MCF 10A (cell line): ENCODE measurements around the gene DNAJC11. TPM values are rescaled to one million over a fixed set of nuclear protein-coding genes. Genes with fewer than 3 reads are reported as not detected.
"Not testable (repeated sequence)": the region's sequence is repeated elsewhere in the genome, so short reads cannot be mapped to it uniquely, and the experiment has no call there.

Experiments used
- BruUV-seq: library from RNA; stranded (reverse); fragments of 400-500 nt; replicated peaks from 2 replicates; lab custom pipeline; 2021; lab: Mats Ljungman, UMichigan
- CTCF ChIA-PET: fragments of 300-600 bp; sonication (Branson Sonifier 250); formaldehyde crosslinking; extraction: SDS; loops from one replicate; lab custom pipeline; 2021; ENCODE audit warnings: antibody characterized with exemption, inconsistent platforms; lab: Yijun Ruan, JAX
- POLR2A ChIA-PET: fragments of 300-600, 350-650 bp; sonication (Branson Sonifier 250); formaldehyde crosslinking; extraction: SDS; loops from one replicate; lab custom pipeline; 2020; ENCODE audit warnings: antibody characterized with exemption, inconsistent platforms; lab: Yijun Ruan, JAX
- DNase-seq: peaks from one replicate; pipeline ENCODE4 v3.0.0-alpha.2; 2018; ENCODE audit not compliant: unreplicated experiment
- H3K27ac Mint-ChIP-seq: one replicate; pipeline ENCODE4 v1.8.0; 2022; ENCODE audit warnings: mild to moderate bottlenecking, low read depth, mixed read lengths; ENCODE audit not compliant: unreplicated experiment
- H3K27me3 Mint-ChIP-seq: one replicate; pipeline ENCODE4 v1.8.0; 2022; ENCODE audit warnings: mixed read lengths; ENCODE audit not compliant: insufficient read depth, unreplicated experiment
- H3K36me3 Mint-ChIP-seq: one replicate; pipeline ENCODE4 v1.8.0; 2022; ENCODE audit warnings: mild to moderate bottlenecking, moderate library complexity, mixed read lengths; ENCODE audit not compliant: insufficient read depth, unreplicated experiment
- H3K4me1 Mint-ChIP-seq: one replicate; pipeline ENCODE4 v1.8.0; 2022; ENCODE audit warnings: mixed read lengths; ENCODE audit not compliant: insufficient read depth, unreplicated experiment
- H3K4me3 Mint-ChIP-seq: one replicate; pipeline ENCODE4 v1.8.0; 2022; ENCODE audit warnings: mild to moderate bottlenecking, moderate library complexity, mixed read lengths; ENCODE audit not compliant: unreplicated experiment
- H3K9me3 Mint-ChIP-seq: one replicate; pipeline ENCODE4 v1.8.0; 2022; ENCODE audit warnings: mixed read lengths; ENCODE audit not compliant: unreplicated experiment
- intact Hi-C: fragments of 100-400 bp; cut with micrococcal nuclease; formaldehyde crosslinking; loops from 2 replicates; pipeline ENCODE4 v1.14.1; 2022
- total RNA-seq: library from RNA; stranded (reverse); gene quantifications from 2 replicates; pipeline ENCODE4 v1.2.3, GENCODE V29; 2022
- TF ChIP-seq, protein P1 (sequence below): fragments of 200-600 bp; IDR thresholded peaks from one replicate; pipeline ENCODE4 v1.8.0; 2022; ENCODE audit warnings: antibody characterized with exemption, mild to moderate bottlenecking; ENCODE audit not compliant: unreplicated experiment

The DNAJC11 gene
- total RNA-seq, 1 experiment from 2014 or later, result 76.1 TPM

DNA sequence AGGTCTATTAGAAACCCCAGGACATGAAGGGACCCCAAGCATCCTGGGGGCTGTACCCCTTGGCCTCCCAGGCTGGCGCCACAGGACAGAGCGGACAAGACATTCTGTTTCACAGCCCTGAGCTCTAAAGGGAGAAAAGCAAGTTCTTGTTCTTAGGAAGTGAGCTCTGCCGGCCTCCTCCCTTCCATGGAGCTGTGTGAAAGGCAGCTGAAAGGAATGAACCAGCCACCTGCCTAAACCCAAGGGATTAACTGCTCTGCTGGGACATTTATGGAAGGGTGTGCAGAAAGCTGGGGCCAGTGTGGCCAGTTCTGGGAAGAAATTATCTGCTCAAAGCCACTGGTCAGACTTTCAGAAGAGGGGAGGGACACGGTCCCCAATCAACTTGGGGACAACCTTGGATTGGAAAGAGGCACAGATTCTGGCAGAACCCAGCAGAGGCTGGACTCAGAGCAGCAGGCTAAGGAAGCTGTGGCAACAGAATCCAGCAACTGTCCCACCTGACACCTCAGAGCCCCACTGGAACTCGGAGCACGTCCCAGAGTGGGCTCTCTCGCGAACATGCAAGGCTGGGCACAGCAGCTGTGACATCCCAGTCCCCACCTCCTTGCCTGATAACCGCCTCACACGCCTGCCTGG lies 101.1 kb downstream of the DNAJC11 start:
- intact Hi-C loops, result loop anchor here (1.0 kb wide), 2 partner anchors 20 to 46 kb away; partner anchors contain the start of gene NOL9

DNA sequence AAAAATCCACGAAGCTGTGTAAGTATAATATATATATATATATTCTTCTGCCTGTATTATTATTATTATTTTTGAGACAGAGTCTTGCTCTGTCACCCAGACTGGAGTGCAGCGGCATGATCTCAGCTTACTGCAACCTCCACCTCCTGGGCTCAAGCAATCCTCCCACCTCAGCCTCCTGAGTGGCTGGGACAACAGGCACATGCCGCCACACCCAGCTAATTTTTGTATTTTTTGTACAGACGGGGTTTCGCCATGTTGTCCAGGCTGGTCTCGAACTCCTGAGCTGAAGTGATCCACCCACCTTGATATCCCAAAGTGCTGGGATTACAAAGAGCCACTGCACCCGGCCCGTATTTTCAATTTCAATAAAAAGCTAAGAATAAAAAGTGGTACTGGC lies 101.6 kb downstream of the DNAJC11 start:
- DNase-seq, H3K9me3 Mint-ChIP-seq, BruUV-seq, H3K27me3 Mint-ChIP-seq: not testable (repeated sequence)
- intact Hi-C loops, result loop anchor here (1.0 kb wide), 1 partner anchor 46 kb away; the partner anchor contains the start of gene NOL9
- Mint-ChIP-seq H3K36me3 (peaks cover 57% of the 10 kb centered on the region), H3K4me3 (peak overlapping the region; percentile 99), H3K4me1 (peaks cover 17% of the 10 kb centered on the region), H3K27ac (peak overlapping the region; percentile 99)
- POLR2A ChIA-PET, result interaction anchor here (0.8 to 7.4 kb wide), 17 partner anchors 11 to 186 kb away, joined by 3 to 103 read pairs (median 6); partner anchors contain the start of genes NOL9, PHF13, PLEKHG5 and TAS1R1
- CTCF ChIA-PET, result interaction anchor here (0.6 to 3.0 kb wide), 10 partner anchors 10 to 114 kb away, joined by 3 to 10 read pairs (median 4); partner anchors contain the start of gene TAS1R1

More for the DNA sequence above, 101.1 kb downstream of the DNAJC11 start:
- BruUV-seq, result TSS peak; percentile 51
- no peaks in the 10 kb centered on the region for H3K9me3 Mint-ChIP-seq
- TF ChIP-seq, protein P1, sequence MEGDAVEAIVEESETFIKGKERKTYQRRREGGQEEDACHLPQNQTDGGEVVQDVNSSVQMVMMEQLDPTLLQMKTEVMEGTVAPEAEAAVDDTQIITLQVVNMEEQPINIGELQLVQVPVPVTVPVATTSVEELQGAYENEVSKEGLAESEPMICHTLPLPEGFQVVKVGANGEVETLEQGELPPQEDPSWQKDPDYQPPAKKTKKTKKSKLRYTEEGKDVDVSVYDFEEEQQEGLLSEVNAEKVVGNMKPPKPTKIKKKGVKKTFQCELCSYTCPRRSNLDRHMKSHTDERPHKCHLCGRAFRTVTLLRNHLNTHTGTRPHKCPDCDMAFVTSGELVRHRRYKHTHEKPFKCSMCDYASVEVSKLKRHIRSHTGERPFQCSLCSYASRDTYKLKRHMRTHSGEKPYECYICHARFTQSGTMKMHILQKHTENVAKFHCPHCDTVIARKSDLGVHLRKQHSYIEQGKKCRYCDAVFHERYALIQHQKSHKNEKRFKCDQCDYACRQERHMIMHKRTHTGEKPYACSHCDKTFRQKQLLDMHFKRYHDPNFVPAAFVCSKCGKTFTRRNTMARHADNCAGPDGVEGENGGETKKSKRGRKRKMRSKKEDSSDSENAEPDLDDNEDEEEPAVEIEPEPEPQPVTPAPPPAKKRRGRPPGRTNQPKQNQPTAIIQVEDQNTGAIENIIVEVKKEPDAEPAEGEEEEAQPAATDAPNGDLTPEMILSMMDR, result no peak
- CTCF ChIA-PET, result interaction anchor here (0.5 to 3.0 kb wide), 12 partner anchors 9 to 114 kb away, joined by 3 to 10 read pairs (median 4); partner anchors contain the start of gene TAS1R1
- DNase-seq, result peak; percentile 38
- peaks cover 53% of the 10 kb centered on the region for H3K36me3 Mint-ChIP-seq
- peak overlapping the region; percentile 99 for H3K4me3 Mint-ChIP-seq
- POLR2A ChIA-PET, result interaction anchor here (0.7 to 7.4 kb wide), 20 partner anchors 10 to 251 kb away, joined by 3 to 103 read pairs (median 4); partner anchors contain the start of genes NOL9, PHF13, PLEKHG5 and TAS1R1
- H3K27ac Mint-ChIP-seq, result peak overlapping the region; percentile 99
- no peaks in the 10 kb centered on the region for H3K27me3 Mint-ChIP-seq
- peaks cover 17% of the 10 kb centered on the region for H3K4me1 Mint-ChIP-seq

DNA sequence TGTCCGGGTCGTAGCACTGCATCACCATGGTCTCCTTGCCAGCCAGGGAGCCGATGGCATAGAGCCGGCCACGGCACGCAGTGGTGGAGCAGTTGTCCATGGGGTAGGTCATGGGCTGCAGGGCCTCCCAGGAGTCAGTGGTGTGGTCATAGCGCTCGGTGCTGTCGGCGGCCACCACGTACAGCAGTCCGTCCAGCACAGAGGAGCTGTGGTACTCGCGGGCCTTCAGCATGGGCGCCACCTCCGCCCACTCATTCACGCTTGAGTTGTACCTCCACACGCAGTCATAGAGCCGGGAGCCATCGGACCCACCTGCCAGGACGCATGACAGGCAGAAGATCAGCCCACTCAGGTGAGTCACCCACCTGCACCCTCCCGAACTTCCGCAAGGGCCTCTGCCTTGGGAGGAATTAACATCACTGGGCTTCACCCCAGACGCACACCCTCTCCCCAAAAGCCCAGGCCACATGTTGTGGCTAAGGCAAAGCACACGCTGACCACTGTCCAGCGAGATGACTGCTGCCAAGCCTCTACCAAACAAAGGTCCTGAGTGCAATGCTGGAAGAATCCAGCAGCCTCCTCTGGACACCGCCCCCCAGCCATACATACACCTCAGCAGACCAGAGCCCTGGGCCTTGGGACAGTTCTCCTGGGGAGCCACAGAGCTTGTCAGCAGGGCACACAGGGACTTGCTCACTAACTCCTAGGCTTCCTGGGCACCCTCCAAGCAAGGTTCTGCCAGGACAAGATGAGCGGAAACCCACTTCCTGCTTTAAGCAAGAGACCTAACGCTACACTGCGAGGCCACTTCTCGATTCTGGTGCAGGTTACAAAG lies 102.3 kb downstream of the DNAJC11 start:
- POLR2A ChIA-PET, result interaction anchor here (0.7 to 7.4 kb wide), 15 partner anchors 11 to 185 kb away, joined by 3 to 103 read pairs (median 8); partner anchors contain the start of genes NOL9, PLEKHG5, TAS1R1 and ZBTB48
- Mint-ChIP-seq H3K27me3 (no peaks in the 10 kb centered on the region), H3K27ac (peak overlapping the region; percentile 99), H3K4me1 (peaks cover 17% of the 10 kb centered on the region), H3K36me3 (peaks cover 64% of the 10 kb centered on the region), H3K9me3 (no peaks in the 10 kb centered on the region), H3K4me3 (peak overlapping the region; percentile 99)
- DNase-seq, result peak; percentile 74
- no TSS peak for BruUV-seq
- intact Hi-C loops, result no loop called here
- CTCF ChIA-PET, result interaction anchor here (0.7 to 3.0 kb wide), 9 partner anchors 11 to 113 kb away, joined by 3 to 10 read pairs (median 4); partner anchors contain the start of gene TAS1R1
- TF ChIP-seq, protein P1, result no peak

DNA sequence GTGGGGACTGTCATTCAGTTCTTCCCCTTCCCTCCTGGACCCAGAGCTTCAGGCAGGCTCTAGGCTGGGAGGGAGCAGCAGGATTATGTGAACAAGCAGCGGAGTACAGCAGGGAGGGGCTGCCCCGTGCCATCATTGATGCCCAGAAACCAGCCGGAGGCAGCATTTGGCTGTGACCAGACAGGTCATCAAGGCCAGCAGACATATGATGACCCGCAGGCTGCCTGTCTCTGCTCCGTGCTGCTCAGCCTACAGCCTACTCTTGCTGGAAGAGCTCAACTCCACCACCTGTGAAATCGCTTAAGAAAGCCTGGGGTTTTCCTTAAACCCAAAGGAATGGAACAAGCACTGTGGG lies 103.9 kb downstream of the DNAJC11 start:
- peaks cover 17% of the 10 kb centered on the region for H3K4me1 Mint-ChIP-seq
- no peaks in the 10 kb centered on the region for H3K27me3 Mint-ChIP-seq
- H3K27ac Mint-ChIP-seq, result no peak overlapping the region
- intact Hi-C loops, result no loop called here
- POLR2A ChIA-PET, result interaction anchor here (1.1 to 7.4 kb wide), 4 partner anchors 9 to 205 kb away, joined by 3 to 103 read pairs (median 10); partner anchors contain the start of gene ZBTB48
- TF ChIP-seq, protein P1, result no peak
- CTCF ChIA-PET, result interaction anchor here (1.0 to 1.2 kb wide), 2 partner anchors 13 to 37 kb away, joined by 3 read pairs; no protein-coding TSS in a partner anchor
- BruUV-seq, result no TSS peak
- H3K36me3 Mint-ChIP-seq, result peaks cover 80% of the 10 kb centered on the region
- no peak overlapping the region for H3K4me3 Mint-ChIP-seq
- no peaks in the 10 kb centered on the region for H3K9me3 Mint-ChIP-seq
- no peak for DNase-seq
